ENCODE results near the gene RPL37A.

- no peak for TF ChIP-seq CTCF (IDR thresholded peaks at IDR 0.05)
- TF ChIP-seq POLR2A (IDR thresholded peaks at IDR 0.05) = no peak
Observed at GRCh38 chr2:216522892-216523502, 24.4 kb downstream of the RPL37A start.

Data from esophagus squamous epithelium (tissue), 4 donors.